GM18498 (cell line): ENCODE results near the gene CLEC16A.

Source experiments
- ATAC-seq: cut with Tn5 transposase; IDR thresholded peaks from one replicate; pipeline ENCODE4 v1.9.1; 2021; ENCODE audit warnings: mild to moderate bottlenecking, moderate library complexity; ENCODE audit not compliant: unreplicated experiment

The CLEC16A gene

DNA sequence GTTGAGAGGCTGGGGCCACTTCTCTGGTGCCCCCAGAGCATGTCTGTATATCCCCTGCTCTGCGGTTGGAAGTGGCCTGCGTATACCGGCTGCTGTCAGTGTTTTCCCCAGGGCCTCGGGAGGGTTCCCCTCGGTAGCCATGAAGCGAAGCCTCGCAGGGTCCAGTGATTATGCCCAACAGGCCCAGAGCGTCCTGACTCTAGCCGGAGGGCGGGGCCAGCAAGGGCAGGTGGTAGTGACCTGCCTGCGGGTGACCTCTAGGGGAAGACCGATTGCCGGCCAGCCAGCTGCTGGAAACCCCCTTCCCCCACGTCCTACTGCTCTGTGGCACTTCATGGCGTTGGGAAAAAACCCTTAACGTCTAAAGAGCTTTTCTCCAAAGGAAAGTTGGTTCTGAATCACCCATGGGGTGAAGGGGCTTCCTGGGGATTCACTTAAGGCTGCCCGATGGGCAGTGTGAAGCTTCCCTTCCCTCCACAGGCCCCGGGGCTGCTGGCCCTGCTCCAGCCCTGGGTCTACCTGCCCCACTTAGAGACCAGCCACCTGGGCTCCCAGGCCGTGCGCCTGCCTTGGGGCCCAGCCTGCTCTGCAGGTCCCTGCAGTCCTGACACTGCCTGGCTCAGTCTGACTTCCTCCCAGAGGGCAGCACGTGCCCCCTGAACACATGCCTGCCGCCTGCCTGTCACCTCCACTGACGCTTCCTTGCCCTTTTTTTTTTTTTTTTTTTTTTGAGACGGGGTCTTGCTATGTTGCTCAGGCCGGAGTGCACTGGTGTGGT, 238.9 kb downstream of the CLEC16A start:
- peak; percentile 57 for ATAC-seq

DNA sequence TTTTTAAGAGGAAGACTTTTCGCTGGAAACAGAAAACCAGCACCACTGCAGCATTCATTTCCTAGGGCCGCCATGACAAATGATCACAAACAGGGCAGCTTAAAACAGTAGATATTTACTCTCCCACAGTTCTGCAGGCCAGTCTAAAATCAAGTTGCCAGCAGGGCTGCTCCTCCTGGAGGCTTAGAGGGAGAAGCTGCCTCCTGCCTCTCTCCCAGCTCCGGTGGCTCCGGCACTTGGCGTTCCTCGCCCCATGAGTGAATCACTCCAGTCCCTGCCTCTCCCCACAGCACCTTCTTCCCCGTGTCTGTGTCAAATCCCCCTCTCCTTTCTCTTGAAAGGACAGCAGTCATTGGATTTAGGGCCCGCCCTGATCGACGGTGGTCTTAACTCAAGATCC, 239.6 kb downstream of the CLEC16A start:
- no peak for ATAC-seq

DNA sequence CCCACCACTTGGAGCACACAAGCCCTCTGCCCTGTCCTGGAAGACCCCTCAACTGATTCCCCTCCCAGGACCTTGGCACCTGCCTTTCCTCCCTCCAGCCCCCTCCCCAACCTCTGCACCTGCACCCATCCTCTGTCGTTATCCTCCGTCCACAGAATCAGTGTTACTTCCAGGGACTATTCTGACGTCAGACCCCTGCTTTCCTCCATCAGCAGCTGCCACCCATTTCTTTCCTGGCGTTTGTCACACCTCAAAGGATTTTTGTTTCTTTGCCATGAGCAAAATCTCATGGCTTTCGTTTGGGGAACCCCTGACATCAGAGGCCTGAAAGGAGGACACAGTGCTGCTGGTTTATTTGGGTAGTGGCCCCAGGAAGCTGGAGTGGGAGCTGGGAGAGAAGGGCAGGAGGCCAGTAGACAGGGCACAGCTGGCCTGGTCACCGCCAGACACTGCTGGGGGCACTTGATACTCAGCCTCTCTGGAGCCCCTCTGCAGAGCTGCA, 243.2 kb downstream of the CLEC16A start:
- ATAC-seq = no peak

DNA sequence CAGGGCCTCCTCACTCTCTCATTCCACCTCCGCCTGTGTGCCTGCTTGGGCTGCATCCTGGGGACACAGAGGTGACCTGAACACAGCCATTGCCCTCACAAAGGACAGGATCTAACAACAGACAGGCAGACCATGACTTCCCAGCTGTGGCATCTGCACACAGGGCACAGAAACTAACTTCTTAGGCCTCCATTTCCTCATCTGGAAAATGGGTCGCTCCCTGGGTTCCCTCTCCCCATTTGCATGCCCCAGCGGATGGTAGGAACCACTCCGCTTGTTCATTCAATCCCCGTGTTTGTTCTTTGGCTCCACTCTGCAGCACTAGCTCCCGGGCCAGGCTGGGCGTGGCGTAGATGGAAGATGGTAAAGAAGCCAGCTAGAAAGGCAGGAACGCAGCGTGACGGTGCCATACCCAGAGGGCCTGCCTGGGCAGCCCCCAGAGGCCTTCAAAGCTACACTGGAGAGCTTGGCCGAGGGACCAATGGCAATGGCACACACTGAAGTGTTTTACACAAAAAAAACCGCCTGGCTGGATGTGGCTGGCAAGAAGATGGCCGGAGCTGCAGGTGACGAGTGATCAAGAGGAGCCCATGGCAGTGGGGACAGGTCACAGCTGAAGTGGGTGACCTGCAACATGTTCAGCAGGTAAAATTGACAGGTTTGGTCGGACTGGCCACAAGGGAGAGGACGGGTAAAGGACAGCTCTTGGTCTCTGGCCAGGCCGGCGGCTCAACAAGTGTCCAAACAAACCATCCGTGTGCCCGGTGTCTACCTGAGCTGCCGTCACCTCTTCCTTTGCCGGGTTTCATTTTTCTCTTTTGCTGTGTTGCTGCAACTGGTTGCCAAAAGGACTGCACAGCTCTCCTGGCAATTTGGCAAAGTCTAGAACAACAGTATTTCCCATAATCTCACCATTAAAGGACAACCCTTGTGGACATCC, 244.7 kb downstream of the CLEC16A start:
- ATAC-seq = no peak

DNA sequence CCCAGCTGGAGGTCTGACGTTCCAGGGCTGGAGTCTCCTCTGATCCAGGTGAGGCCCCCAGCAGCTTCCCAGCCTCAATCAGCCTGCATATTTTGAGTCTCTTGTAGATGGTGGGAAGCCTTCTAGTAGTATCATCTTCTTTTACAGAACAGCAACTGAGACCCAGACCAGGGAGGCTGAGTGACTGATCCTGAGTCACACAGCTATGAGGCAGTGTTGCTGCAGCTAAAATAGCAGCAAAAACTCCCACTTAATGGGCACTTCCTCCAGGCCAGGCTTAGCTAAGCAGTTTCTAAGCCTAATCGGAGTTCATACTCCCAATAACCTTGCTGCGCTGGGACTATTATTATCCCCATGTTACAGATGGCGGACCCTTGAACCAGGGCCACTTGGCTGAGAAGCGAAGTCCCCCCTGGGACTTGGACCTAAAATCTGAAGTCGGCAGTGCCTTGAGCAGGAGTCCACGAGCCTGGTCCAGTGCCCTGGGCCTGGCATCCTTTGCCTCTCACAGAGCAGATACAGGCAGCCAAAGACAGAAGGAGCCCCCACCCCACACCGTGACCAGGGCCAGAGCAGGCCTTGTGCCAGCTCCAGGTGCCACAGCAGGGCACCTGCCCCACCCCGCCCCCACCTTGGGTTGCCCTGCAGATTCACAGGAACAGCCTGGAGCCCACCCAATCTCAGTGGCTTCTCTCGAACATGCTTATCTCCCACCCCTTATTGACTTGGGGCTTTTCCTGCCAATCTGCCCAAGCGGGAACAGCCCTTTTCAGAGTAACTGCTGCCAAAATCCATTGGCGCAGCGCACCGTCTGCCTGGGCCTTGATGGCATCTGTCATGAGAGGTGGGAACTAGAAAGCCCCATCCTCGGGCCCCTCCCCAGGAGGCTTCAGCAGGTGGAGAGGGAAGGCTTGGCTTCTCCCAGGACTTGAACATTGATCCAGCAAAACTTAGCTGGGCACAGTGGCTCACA, 246.5 kb downstream of the CLEC16A start:
- ATAC-seq = no peak

GRCh38 chr16:11191665-11192064, 247.3 kb downstream of the CLEC16A start:
- ATAC-seq = no peak

GRCh38 chr16:11193494-11193893, 249.1 kb downstream of the CLEC16A start:
- ATAC-seq = no peak

- ATAC-seq = no peak
Measured at GRCh38 chr16:11194913-11195312, 250.5 kb downstream of the CLEC16A start.

DNA sequence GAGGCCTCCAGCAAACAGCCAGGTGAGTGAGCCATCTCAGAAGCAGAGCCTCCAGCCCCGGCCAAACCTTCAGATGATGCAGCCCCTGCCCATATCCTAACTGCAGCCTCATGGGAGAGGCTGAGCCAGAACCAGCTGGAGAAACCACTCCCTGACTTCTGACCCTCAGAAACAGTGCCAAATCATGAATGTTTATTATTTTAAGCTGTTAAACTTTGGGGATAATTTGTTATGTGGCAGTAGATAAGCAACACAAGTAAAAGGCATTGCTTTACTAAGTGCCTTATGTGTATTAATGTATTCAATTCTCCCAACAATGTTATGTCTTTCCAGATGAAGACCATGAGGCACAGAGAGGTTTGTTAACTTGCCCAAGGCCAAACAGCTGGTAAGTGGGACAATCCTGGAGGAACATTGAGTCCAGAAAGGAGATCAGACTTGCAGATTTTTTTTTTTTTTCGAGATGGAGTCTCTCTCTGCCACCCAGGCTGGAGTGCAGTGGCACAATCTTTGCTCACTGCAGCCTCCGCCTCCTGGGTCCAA, 252.0 kb downstream of the CLEC16A start:
- no peak for ATAC-seq

- ATAC-seq = no peak
Measured at GRCh38 chr16:11198375-11198774, 254.0 kb downstream of the CLEC16A start.

GRCh38 chr16:11198828-11199227, 254.5 kb downstream of the CLEC16A start:
- ATAC-seq = no peak

DNA sequence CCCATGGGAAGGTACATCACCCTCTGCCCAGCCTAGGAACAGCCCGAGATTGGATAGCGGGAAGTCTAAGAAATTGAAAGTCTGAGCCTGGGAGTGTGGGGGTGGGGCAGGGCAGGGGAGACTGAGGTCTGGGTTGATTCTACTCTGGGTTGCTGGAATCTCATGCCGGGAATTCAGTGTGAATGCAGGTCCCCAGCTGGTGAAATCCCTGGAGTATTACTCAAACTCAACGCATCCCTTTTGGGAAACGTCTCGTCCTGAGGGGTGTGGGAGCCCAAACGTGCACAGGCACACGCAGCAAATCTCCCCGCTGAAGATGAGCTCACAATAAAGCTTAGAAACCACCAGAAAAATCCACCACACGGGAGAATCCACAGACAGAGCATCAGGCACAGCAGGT, 256.2 kb downstream of the CLEC16A start:
- no peak for ATAC-seq

- no peak for ATAC-seq
Measured at GRCh38 chr16:11201498-11202259, 257.3 kb downstream of the CLEC16A start.

- peak; percentile 38 for ATAC-seq
Measured at GRCh38 chr16:11202260-11203091, 258.1 kb downstream of the CLEC16A start.

DNA sequence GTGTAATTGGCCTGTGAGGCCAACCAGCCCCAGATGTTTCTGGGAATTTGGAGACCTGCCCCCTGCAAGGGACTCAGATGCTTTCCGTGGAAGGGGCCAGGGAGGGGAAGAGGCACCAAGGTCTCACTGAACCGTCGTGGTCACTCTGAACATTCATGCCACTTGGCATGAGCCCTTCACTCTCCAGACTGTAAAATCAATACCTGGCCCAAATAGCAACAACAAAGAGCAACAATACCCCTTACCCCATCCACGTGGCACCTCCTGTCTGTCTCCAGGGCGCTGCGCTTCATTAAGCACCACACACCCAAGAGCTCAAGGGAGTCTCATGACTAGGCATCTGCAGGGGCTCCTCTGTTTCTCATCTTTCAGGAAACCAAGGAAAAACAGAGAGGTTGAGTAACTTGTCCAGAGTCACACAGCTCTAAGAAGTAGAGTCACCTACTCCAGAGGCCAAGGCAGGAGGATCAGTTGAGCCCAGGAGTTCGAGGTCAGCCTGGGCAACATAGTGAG, 258.8 kb downstream of the CLEC16A start:
- no peak for ATAC-seq

GRCh38 chr16:11204513-11205047, 260.2 kb downstream of the CLEC16A start:
- no peak for ATAC-seq

GRCh38 chr16:11205065-11205699, 260.8 kb downstream of the CLEC16A start:
- ATAC-seq = no peak
